MCF 10A (cell line): ENCODE results near the gene FBH1. TPM values are rescaled to one million over a fixed set of nuclear protein-coding genes. Genes with fewer than 3 reads are reported as not detected.

Experiments
- BruUV-seq: library from RNA; stranded (reverse); fragments of 400-500 nt; replicated peaks from 2 replicates; lab custom pipeline; 2021; lab: Mats Ljungman, UMichigan
- CTCF ChIA-PET: fragments of 300-600 bp; sonication (Branson Sonifier 250); formaldehyde crosslinking; extraction: SDS; loops from one replicate; lab custom pipeline; 2021; ENCODE audit warnings: antibody characterized with exemption, inconsistent platforms; lab: Yijun Ruan, JAX
- POLR2A ChIA-PET: fragments of 300-600, 350-650 bp; sonication (Branson Sonifier 250); formaldehyde crosslinking; extraction: SDS; loops from one replicate; lab custom pipeline; 2020; ENCODE audit warnings: antibody characterized with exemption, inconsistent platforms; lab: Yijun Ruan, JAX
- DNase-seq: peaks from one replicate; pipeline ENCODE4 v3.0.0-alpha.2; 2018; ENCODE audit not compliant: unreplicated experiment
- H3K27ac Mint-ChIP-seq: one replicate; pipeline ENCODE4 v1.8.0; 2022; ENCODE audit warnings: mild to moderate bottlenecking, low read depth, mixed read lengths; ENCODE audit not compliant: unreplicated experiment
- H3K27me3 Mint-ChIP-seq: one replicate; pipeline ENCODE4 v1.8.0; 2022; ENCODE audit warnings: mixed read lengths; ENCODE audit not compliant: insufficient read depth, unreplicated experiment
- H3K36me3 Mint-ChIP-seq: one replicate; pipeline ENCODE4 v1.8.0; 2022; ENCODE audit warnings: mild to moderate bottlenecking, moderate library complexity, mixed read lengths; ENCODE audit not compliant: insufficient read depth, unreplicated experiment
- H3K4me1 Mint-ChIP-seq: one replicate; pipeline ENCODE4 v1.8.0; 2022; ENCODE audit warnings: mixed read lengths; ENCODE audit not compliant: insufficient read depth, unreplicated experiment
- H3K4me3 Mint-ChIP-seq: one replicate; pipeline ENCODE4 v1.8.0; 2022; ENCODE audit warnings: mild to moderate bottlenecking, moderate library complexity, mixed read lengths; ENCODE audit not compliant: unreplicated experiment
- H3K9me3 Mint-ChIP-seq: one replicate; pipeline ENCODE4 v1.8.0; 2022; ENCODE audit warnings: mixed read lengths; ENCODE audit not compliant: unreplicated experiment
- intact Hi-C: fragments of 100-400 bp; cut with micrococcal nuclease; formaldehyde crosslinking; loops from 2 replicates; pipeline ENCODE4 v1.14.1; 2022
- total RNA-seq: library from RNA; stranded (reverse); gene quantifications from 2 replicates; pipeline ENCODE4 v1.2.3, GENCODE V29; 2022
- TF ChIP-seq, protein P1 (sequence below): fragments of 200-600 bp; IDR thresholded peaks from one replicate; pipeline ENCODE4 v1.8.0; 2022; ENCODE audit warnings: antibody characterized with exemption, mild to moderate bottlenecking; ENCODE audit not compliant: unreplicated experiment

The FBH1 gene
- total RNA-seq, 1 experiment from 2014 or later, result 61.8 TPM

DNA sequence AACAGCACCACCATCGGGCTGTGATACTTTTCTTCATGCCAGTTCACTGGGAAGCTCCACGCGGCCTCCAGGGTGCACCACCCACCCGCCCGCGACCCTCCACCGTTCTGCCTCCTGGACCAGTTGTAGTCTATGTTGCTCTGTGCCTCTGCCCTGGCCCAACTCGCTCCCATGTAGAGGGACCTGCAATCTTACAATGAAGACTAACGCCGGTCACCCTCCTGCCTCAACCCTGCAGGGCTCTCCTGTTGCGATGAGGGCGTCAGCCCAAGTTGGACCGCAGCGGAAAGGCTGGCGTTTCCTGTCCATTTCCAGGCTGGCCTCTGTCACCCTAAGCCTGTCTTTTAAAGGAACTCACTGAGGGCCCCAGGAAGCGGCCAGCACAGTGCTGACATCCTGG lies 52.4 kb downstream of the FBH1 start:
- Mint-ChIP-seq H3K9me3 (no peaks in the 10 kb centered on the region), H3K27me3 (no peaks in the 10 kb centered on the region), H3K27ac (no peak overlapping the region), H3K36me3 (peaks cover 16% of the 10 kb centered on the region), H3K4me3 (no peak overlapping the region), H3K4me1 (peaks cover 28% of the 10 kb centered on the region)
- intact Hi-C loops, result no loop called here
- TF ChIP-seq, protein P1, sequence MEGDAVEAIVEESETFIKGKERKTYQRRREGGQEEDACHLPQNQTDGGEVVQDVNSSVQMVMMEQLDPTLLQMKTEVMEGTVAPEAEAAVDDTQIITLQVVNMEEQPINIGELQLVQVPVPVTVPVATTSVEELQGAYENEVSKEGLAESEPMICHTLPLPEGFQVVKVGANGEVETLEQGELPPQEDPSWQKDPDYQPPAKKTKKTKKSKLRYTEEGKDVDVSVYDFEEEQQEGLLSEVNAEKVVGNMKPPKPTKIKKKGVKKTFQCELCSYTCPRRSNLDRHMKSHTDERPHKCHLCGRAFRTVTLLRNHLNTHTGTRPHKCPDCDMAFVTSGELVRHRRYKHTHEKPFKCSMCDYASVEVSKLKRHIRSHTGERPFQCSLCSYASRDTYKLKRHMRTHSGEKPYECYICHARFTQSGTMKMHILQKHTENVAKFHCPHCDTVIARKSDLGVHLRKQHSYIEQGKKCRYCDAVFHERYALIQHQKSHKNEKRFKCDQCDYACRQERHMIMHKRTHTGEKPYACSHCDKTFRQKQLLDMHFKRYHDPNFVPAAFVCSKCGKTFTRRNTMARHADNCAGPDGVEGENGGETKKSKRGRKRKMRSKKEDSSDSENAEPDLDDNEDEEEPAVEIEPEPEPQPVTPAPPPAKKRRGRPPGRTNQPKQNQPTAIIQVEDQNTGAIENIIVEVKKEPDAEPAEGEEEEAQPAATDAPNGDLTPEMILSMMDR, result no peak
- POLR2A ChIA-PET, result no interaction called here
- no TSS peak for BruUV-seq
- CTCF ChIA-PET, result interaction anchor here (0.9 to 1.2 kb wide), 2 partner anchors 33 to 36 kb away, joined by 3 to 4 read pairs; no protein-coding TSS in a partner anchor
- no peak for DNase-seq

DNA sequence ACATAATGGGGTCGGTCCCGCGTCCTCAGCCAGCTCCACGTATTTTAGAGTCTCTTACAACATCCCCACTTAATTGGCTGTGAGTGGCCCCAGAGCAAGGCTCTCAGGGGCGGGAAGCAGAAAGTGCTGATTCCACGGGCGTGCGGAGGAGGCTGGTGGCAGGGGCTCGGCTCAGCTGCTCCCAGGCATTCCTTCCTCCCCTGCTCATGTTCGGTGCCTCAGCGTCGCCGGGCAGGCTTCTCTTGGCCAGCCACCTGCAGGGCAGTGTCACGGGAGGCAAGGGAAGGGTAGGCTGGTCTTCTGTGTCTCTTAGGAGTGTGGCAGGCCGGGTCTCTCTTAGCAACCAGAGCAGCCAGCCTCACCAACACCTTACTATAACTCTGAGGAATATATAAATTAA lies 53.5 kb downstream of the FBH1 start:
- peaks cover 6% of the 10 kb centered on the region for H3K36me3 Mint-ChIP-seq
- DNase-seq, result no peak
- peaks cover 28% of the 10 kb centered on the region for H3K4me1 Mint-ChIP-seq
- no peak overlapping the region for H3K4me3 Mint-ChIP-seq
- POLR2A ChIA-PET, result interaction anchor here (1.0 to 3.6 kb wide), 5 partner anchors 17 to 146 kb away, joined by 6 to 33 read pairs (median 8); partner anchors contain the start of genes ANKRD16, FBH1 and IL15RA
- BruUV-seq, result no TSS peak
- intact Hi-C loops, result no loop called here
- CTCF ChIA-PET, result interaction anchor here (0.5 to 1.6 kb wide), 3 partner anchors 130 to 283 kb away, joined by 3 to 5 read pairs (median 3); partner anchors contain the start of gene GDI2
- H3K27ac Mint-ChIP-seq, result peak overlapping the region; percentile 86
- H3K27me3 Mint-ChIP-seq, result no peaks in the 10 kb centered on the region
- no peaks in the 10 kb centered on the region for H3K9me3 Mint-ChIP-seq
- TF ChIP-seq, protein P1, result no peak

DNA sequence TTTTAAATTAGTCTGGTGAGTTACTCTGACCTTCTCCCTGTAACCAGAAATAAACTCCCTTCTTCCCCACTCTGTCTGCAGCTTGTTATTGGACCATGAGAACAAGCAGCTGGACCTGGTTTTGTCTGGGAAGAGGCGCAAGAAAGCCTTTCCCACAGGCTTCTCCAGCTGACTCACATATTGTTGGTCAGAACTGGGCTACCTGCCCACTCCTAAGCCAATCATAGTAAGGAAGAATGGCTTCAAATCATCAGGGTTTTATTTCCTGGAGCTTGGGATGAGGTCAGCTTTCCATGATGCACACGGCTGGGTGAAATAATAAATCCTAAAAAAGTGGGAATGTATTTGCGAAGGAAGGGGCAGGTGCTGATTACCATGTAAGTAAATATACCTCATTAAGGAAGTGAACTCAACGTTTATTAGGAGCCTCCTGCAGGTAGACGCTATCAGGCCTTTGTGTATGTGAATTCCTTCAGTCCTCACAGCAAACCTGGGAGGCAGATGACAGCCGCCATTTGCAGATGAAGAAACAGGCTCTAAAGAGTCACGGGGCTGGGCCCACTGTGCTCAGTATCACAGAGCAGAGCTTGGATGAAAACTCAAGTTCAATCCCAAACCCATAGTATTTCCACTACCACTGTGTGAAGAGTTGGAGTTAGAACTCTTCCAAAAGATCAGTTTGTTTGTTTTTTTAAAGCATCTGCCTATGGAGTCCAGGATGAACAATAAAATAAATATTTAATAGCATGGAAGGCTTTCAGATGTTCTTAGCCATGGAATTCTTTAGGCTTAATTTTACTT lies 54.5 kb downstream of the FBH1 start:
- TSS peak; percentile 95 for BruUV-seq
- TF ChIP-seq, protein P1, result no peak
- no peaks in the 10 kb centered on the region for H3K27me3 Mint-ChIP-seq
- DNase-seq, result peak; percentile 99
- H3K4me1 Mint-ChIP-seq, result peaks cover 36% of the 10 kb centered on the region
- H3K9me3 Mint-ChIP-seq, result no peaks in the 10 kb centered on the region
- intact Hi-C loops, result no loop called here
- ChIA-PET POLR2A (interaction anchor here (0.5 to 3.6 kb wide), 19 partner anchors 10 to 932 kb away, joined by 3 to 33 read pairs (median 4); partner anchors contain the start of genes ANKRD16, FBH1, GDI2 and IL15RA), CTCF (interaction anchor here (0.6 to 1.6 kb wide), 5 partner anchors 32 to 500 kb away, joined by 3 to 5 read pairs (median 4); partner anchors contain the start of gene IL15RA)
- H3K4me3 Mint-ChIP-seq, result peak overlapping the region; percentile 72
- peak overlapping the region; percentile 86 for H3K27ac Mint-ChIP-seq
- no peaks in the 10 kb centered on the region for H3K36me3 Mint-ChIP-seq

DNA sequence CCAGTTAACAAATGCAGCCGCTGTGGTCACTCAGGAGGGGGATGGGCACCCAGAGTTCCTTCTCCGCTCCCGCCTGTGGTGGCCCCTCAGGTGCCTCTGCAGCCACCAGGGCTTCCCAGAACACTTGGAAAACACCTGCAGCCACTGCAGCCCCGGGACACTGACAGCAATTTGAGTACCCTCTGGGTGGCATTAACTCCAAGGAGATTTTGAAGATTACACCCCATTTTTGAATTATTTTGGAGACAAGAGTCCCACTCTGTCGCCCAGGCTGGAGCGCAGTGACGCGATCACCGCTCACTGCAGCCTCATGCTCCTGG lies 55.1 kb downstream of the FBH1 start:
- intact Hi-C loops, result no loop called here
- Mint-ChIP-seq H3K27ac (peak overlapping the region; percentile 86), H3K4me3 (peak overlapping the region; percentile 72), H3K36me3 (no peaks in the 10 kb centered on the region), H3K27me3 (no peaks in the 10 kb centered on the region), H3K4me1 (peaks cover 42% of the 10 kb centered on the region), H3K9me3 (no peaks in the 10 kb centered on the region)
- no TSS peak for BruUV-seq
- TF ChIP-seq, protein P1, result no peak
- CTCF ChIA-PET, result interaction anchor here (0.6 kb wide), 1 partner anchor 72 kb away, joined by 3 read pairs; no protein-coding TSS in a partner anchor
- DNase-seq, result peak; percentile 20
- POLR2A ChIA-PET, result interaction anchor here (0.5 to 3.6 kb wide), 9 partner anchors 11 to 932 kb away, joined by 3 to 33 read pairs (median 6); partner anchors contain the start of genes ANKRD16, FBH1, GDI2 and IL15RA
